ENCODE results near the gene AGTRAP.

The AGTRAP gene

DNA sequence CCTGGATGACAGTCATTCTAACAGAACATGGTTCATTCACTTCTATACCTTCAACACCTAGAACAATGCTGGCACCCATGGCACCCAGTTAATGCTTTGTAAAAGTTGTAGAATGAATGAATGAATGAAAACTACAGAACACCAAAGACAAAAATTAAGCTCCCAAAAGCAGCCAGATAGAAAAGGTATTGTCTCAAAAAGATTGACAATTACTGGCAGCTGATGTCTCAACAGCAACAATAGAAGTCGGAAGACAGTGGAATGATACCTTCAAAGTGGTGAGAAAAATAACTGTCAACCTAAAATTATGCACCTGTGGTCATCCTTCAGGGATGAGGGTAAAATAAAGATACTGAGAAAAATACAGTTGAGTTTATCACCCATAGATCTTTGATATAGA lies 21.1 kb downstream of the AGTRAP start:
- CTCF ChIA-PET, result interaction anchor here (1.1 to 3.4 kb wide), 3 partner anchors 22 to 47 kb away, joined by 3 to 8 read pairs (median 3); no protein-coding TSS in a partner anchor

DNA sequence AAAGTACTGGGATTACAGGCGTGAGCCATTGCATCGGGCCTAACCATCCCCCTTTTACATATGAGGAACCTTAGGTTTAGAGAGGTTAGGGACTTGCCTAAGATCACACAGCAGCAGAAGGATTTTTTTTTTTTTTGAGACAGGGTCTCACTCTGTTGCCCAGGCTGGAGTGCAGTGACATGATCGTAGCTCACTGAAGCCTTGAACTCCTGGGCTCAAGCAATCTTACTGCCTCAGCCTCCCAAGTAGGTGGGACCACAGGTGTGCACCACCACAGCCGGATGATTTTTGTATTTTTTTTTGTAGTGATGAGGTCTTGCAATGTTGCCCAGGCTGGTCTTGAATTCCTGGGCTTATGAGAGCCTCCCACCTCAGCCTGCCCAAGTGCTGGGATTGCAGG lies 23.9 kb downstream of the AGTRAP start:
- WGBS (ENCODE audit: insufficient coverage), result 90% methylated on average over 2 of the region's 4 CpGs
- Histone ChIP-seq H3K4me3 (ENCODE audit: control insufficient read depth in 1 of 7, extremely low read depth in 1 of 7, insufficient read depth in 4 of 7, low read depth in 2 of 7, low read length in 6 of 7) (no peak overlapping the region), H3K9me3 (ENCODE audit: control extremely low read depth in 1 of 5, control insufficient read depth in 4 of 5, insufficient read depth in 2 of 5, low read depth in 1 of 5, low read length in 4 of 5) (peaks cover 0 to 2% (median 0%) of the 10 kb centered on the region in 5 experiments), H3K4me1 (ENCODE audit: control extremely low read depth in 1 of 4, control insufficient read depth in 4 of 4, insufficient read depth in 4 of 4, low read length in 3 of 4) (peaks cover 0 to 6% (median 4%) of the 10 kb centered on the region in 4 experiments), H3K27ac (ENCODE audit: insufficient read depth in 1 of 2, low read depth in 1 of 2, low read length in 2 of 2, poor library complexity in 1 of 2, severe bottlenecking in 2 of 2) (no peak overlapping the region), H3K36me3 (ENCODE audit: control insufficient read depth in 4 of 4, insufficient read depth in 4 of 4, low read length in 3 of 4) (no peaks in the 10 kb centered on the region), H3K27me3 (replicated peaks in 2 of 5; ENCODE audit: control insufficient read depth in 4 of 5, insufficient read depth in 5 of 5, low read length in 4 of 5) (peaks cover 0 to 20% (median 3%) of the 10 kb centered on the region in 5 experiments)
- no peak for DNase-seq
- ChIA-PET POLR2A (no interaction called here), CTCF (no interaction called here)

More for the DNA sequence above, 21.1 kb downstream of the AGTRAP start:
- peaks cover 0 to 2% (median 0%) of the 10 kb centered on the region in 5 experiments for H3K9me3 ChIP-seq (ENCODE audit: control extremely low read depth in 1 of 5, control insufficient read depth in 4 of 5, insufficient read depth in 2 of 5, low read depth in 1 of 5, low read length in 4 of 5)
- no peak overlapping the region for H3K4me3 ChIP-seq (ENCODE audit: control insufficient read depth in 1 of 7, extremely low read depth in 1 of 7, insufficient read depth in 4 of 7, low read depth in 2 of 7, low read length in 6 of 7)
- no peak overlapping the region for H3K27ac ChIP-seq (ENCODE audit: insufficient read depth in 1 of 2, low read depth in 1 of 2, low read length in 2 of 2, poor library complexity in 1 of 2, severe bottlenecking in 2 of 2)
- POLR2A ChIA-PET, result no interaction called here
- peaks cover 0 to 4% (median 4%) of the 10 kb centered on the region in 4 experiments for H3K4me1 ChIP-seq (ENCODE audit: control extremely low read depth in 1 of 4, control insufficient read depth in 4 of 4, insufficient read depth in 4 of 4, low read length in 3 of 4)
- H3K27me3 ChIP-seq (replicated peaks in 2 of 5; ENCODE audit: control insufficient read depth in 4 of 5, insufficient read depth in 5 of 5, low read length in 4 of 5), result peaks cover 0 to 11% (median 3%) of the 10 kb centered on the region in 5 experiments
- H3K36me3 ChIP-seq (ENCODE audit: control insufficient read depth in 4 of 4, insufficient read depth in 4 of 4, low read length in 3 of 4), result no peaks in the 10 kb centered on the region
- no CpG with 5 or more reads among the region's 1 CpG for WGBS (ENCODE audit: insufficient coverage)
- DNase-seq, result no peak

DNA sequence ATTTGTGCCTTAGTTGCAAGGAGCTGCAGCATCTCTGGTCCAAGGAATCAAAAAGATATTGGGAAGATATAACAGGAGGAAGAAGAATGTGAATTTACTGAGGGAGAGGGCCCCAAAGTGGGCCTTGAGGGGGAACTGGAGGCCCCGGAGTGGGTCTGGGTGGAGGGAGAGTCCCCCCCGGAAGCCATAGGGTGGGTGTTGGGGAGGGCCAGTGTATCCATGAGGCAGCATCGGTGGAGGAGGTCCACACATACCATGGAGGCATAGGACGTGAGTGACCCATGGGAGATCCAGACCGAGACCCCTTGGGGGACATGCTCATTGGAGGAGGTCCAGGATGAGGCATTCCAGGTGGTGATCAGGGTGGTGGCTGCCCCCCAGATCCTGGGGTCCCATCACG lies 25.3 kb downstream of the AGTRAP start:
- H3K4me1 ChIP-seq (ENCODE audit: control extremely low read depth in 1 of 4, control insufficient read depth in 4 of 4, insufficient read depth in 4 of 4, low read length in 3 of 4), result peaks cover 0 to 6% (median 4%) of the 10 kb centered on the region in 4 experiments
- ChIA-PET CTCF (interaction anchor here (1.5 kb wide), 1 partner anchor 16 kb away, joined by 3 read pairs; no protein-coding TSS in a partner anchor), POLR2A (no interaction called here)
- no peak overlapping the region for H3K27ac ChIP-seq (ENCODE audit: insufficient read depth in 1 of 2, low read depth in 1 of 2, low read length in 2 of 2, poor library complexity in 1 of 2, severe bottlenecking in 2 of 2)
- H3K4me3 ChIP-seq (ENCODE audit: control insufficient read depth in 1 of 7, extremely low read depth in 1 of 7, insufficient read depth in 4 of 7, low read depth in 2 of 7, low read length in 6 of 7), result no peak overlapping the region
- 91% methylated on average over 6 of the region's 6 CpGs for WGBS (ENCODE audit: insufficient coverage)
- H3K36me3 ChIP-seq (ENCODE audit: control insufficient read depth in 4 of 4, insufficient read depth in 4 of 4, low read length in 3 of 4), result no peaks in the 10 kb centered on the region
- no peak for DNase-seq
- H3K9me3 ChIP-seq (ENCODE audit: control extremely low read depth in 1 of 5, control insufficient read depth in 4 of 5, insufficient read depth in 2 of 5, low read depth in 1 of 5, low read length in 4 of 5), result peaks cover 0 to 2% (median 0%) of the 10 kb centered on the region in 5 experiments
- H3K27me3 ChIP-seq (replicated peaks in 2 of 5; ENCODE audit: control insufficient read depth in 4 of 5, insufficient read depth in 5 of 5, low read length in 4 of 5), result peaks cover 0 to 20% (median 3%) of the 10 kb centered on the region in 5 experiments

DNA sequence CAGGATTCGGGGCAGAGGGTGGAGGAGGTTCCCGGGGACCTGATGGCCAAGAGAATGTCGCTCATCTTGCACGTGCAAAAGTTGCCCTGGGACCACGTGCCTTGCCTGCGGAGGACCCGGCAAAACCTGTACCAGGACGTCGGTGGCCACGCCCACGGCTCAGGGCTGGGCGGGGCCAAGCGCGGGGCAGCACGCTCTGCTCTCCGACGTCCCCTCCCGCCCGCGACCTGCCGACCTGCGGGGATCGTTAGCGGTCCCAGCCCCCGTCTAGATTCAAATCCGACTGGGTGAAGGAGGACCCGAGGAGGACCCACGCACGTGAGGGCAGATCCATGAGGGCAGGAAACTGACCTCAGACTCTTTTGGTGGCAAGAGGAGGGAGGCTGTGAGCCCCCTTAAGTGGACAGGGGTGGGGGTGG lies 26.1 kb downstream of the AGTRAP start, which contains the start of gene C1orf167:
TSS of gene C1orf167 (plus strand) at position 206 of the 419 bp plus-strand sequence. CDS start 2,208 bp downstream, outside the sequence.
- WGBS (ENCODE audit: insufficient coverage), result 5% methylated on average over 28 of the region's 29 CpGs
- CTCF ChIA-PET, result interaction anchor here (1.5 kb wide), 1 partner anchor 16 kb away, joined by 3 read pairs; no protein-coding TSS in a partner anchor

DNA sequence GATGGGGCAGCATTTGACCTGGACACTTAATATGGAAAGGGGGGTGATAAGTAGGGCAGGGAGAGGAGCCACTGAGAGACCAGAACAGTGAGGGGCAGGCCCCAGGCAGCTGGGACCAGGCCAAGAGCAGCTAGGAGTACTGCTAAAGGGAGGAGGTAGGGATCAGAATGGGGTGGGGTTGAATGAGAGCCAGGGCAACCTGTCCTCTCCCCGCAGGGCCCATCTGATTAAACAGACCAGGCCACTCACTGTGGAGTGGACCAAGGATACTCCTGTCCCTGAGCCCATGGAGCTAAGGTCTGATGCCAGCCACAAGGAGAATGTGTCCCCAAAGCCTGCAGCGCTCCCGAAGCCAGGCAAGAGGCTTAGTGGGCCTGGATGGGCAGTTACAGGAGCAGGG lies 28.2 kb downstream of the AGTRAP start:
- POLR2A ChIA-PET, result interaction anchor here (0.6 kb wide), 1 partner anchor 597 kb away, joined by 3 read pairs; no protein-coding TSS in a partner anchor
- Histone ChIP-seq H3K4me1 (ENCODE audit: control extremely low read depth in 1 of 4, control insufficient read depth in 4 of 4, insufficient read depth in 4 of 4, low read length in 3 of 4) (peaks cover 0 to 6% (median 4%) of the 10 kb centered on the region in 4 experiments), H3K36me3 (ENCODE audit: control insufficient read depth in 4 of 4, insufficient read depth in 4 of 4, low read length in 3 of 4) (no peaks in the 10 kb centered on the region), H3K27ac (ENCODE audit: insufficient read depth in 1 of 2, low read depth in 1 of 2, low read length in 2 of 2, poor library complexity in 1 of 2, severe bottlenecking in 2 of 2) (no peak overlapping the region), H3K27me3 (replicated peaks in 2 of 5; ENCODE audit: control insufficient read depth in 4 of 5, insufficient read depth in 5 of 5, low read length in 4 of 5) (peaks cover 0 to 20% (median 3%) of the 10 kb centered on the region in 5 experiments), H3K9me3 (ENCODE audit: control extremely low read depth in 1 of 5, control insufficient read depth in 4 of 5, insufficient read depth in 2 of 5, low read depth in 1 of 5, low read length in 4 of 5) (no peaks in the 10 kb centered on the region), H3K4me3 (ENCODE audit: control insufficient read depth in 1 of 7, extremely low read depth in 1 of 7, insufficient read depth in 4 of 7, low read depth in 2 of 7, low read length in 6 of 7) (no peak overlapping the region)
- WGBS (ENCODE audit: insufficient coverage), result 100% methylated on average over 1 of the region's 3 CpGs
- CTCF ChIA-PET, result interaction anchor here (0.9 to 1.1 kb wide), 2 partner anchors 16 to 45 kb away, joined by 3 read pairs; no protein-coding TSS in a partner anchor
- no peak for DNase-seq

More for the DNA sequence above, 26.1 kb downstream of the AGTRAP start, which contains the start of gene C1orf167:
- Histone ChIP-seq H3K36me3 (ENCODE audit: control insufficient read depth in 4 of 4, insufficient read depth in 4 of 4, low read length in 3 of 4) (no peaks in the 10 kb centered on the region), H3K9me3 (ENCODE audit: control extremely low read depth in 1 of 5, control insufficient read depth in 4 of 5, insufficient read depth in 2 of 5, low read depth in 1 of 5, low read length in 4 of 5) (peaks cover 0 to 2% (median 0%) of the 10 kb centered on the region in 5 experiments), H3K4me3 (ENCODE audit: control insufficient read depth in 1 of 7, extremely low read depth in 1 of 7, insufficient read depth in 4 of 7, low read depth in 2 of 7, low read length in 6 of 7) (peak within 1 kb of the TSS in 1 of 7 experiments; percentile 32), H3K27ac (ENCODE audit: insufficient read depth in 1 of 2, low read depth in 1 of 2, low read length in 2 of 2, poor library complexity in 1 of 2, severe bottlenecking in 2 of 2) (no peak within 1 kb of the TSS), H3K27me3 (replicated peaks in 2 of 5; ENCODE audit: control insufficient read depth in 4 of 5, insufficient read depth in 5 of 5, low read length in 4 of 5) (peaks cover 0 to 20% (median 3%) of the 10 kb centered on the region in 5 experiments), H3K4me1 (ENCODE audit: control extremely low read depth in 1 of 4, control insufficient read depth in 4 of 4, insufficient read depth in 4 of 4, low read length in 3 of 4) (peaks cover 0 to 6% (median 4%) of the 10 kb centered on the region in 4 experiments)
- DNase-seq, result peak; percentile 15 to 43 (median 35)
- POLR2A ChIA-PET, result no interaction called here

DNA sequence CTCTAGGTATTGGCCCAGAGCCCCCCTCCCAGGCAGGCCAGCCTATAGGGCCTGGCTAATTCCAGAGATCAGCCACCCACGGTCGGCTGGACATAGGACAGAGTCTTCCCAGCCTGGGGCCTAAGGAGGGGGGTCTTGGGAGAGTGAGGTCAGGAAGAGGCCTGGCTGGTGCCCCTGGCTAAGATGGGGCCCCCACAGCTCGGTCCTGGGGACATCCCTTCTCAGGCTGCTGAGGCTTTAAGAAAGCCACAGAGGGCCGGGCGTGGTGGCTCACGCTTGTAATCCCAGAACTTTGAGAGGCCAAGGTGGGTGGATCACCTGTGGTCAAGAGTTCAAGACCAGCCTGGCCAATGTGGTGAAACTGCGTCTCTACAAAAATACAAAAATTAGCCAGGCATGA lies 28.6 kb downstream of the AGTRAP start:
- no peak for DNase-seq
- ChIA-PET POLR2A (no interaction called here), CTCF (interaction anchor here (0.9 to 1.5 kb wide), 3 partner anchors 10 to 45 kb away, joined by 3 to 5 read pairs (median 3); no protein-coding TSS in a partner anchor)
- H3K27ac ChIP-seq (ENCODE audit: insufficient read depth in 1 of 2, low read depth in 1 of 2, low read length in 2 of 2, poor library complexity in 1 of 2, severe bottlenecking in 2 of 2), result no peak overlapping the region
- peaks cover 0 to 6% (median 4%) of the 10 kb centered on the region in 4 experiments for H3K4me1 ChIP-seq (ENCODE audit: control extremely low read depth in 1 of 4, control insufficient read depth in 4 of 4, insufficient read depth in 4 of 4, low read length in 3 of 4)
- WGBS (ENCODE audit: insufficient coverage), result 100% methylated on average over 2 of the region's 7 CpGs
- H3K27me3 ChIP-seq (replicated peaks in 2 of 5; ENCODE audit: control insufficient read depth in 4 of 5, insufficient read depth in 5 of 5, low read length in 4 of 5), result peaks cover 0 to 20% (median 3%) of the 10 kb centered on the region in 5 experiments
- H3K36me3 ChIP-seq (ENCODE audit: control insufficient read depth in 4 of 4, insufficient read depth in 4 of 4, low read length in 3 of 4), result no peaks in the 10 kb centered on the region
- H3K4me3 ChIP-seq (ENCODE audit: control insufficient read depth in 1 of 7, extremely low read depth in 1 of 7, insufficient read depth in 4 of 7, low read depth in 2 of 7, low read length in 6 of 7), result no peak overlapping the region
- H3K9me3 ChIP-seq (ENCODE audit: control extremely low read depth in 1 of 5, control insufficient read depth in 4 of 5, insufficient read depth in 2 of 5, low read depth in 1 of 5, low read length in 4 of 5), result no peaks in the 10 kb centered on the region
